ENCODE measurements around the gene EZH2. TPM values are rescaled to one million over a fixed set of nuclear protein-coding genes. Genes with fewer than 3 reads are reported as not detected.

EZH2 gene
- total RNA-seq, 1 donor from 2014 or later = 105 TPM

DNA sequence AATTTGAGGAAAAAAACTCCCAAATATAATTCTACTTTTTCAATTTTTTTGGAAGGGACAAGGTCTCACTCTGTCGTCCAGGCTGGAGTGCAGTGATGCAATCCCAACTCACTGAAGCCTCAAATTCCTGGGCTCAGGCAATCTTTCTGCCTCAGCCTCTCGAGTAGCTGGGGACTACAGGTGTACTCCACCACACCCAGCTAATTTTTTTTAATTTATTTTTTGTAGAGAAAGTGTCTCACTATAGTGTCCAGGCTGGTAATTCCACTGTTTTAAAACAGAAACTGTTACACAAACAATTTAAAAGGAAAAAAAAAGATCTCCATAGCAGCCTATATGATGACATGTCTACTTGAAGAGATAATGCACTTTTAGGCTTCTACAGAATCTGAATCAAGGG, 25.6 kb downstream of the EZH2 start:
- peaks cover 40% of the 10 kb centered on the region for H3K4me1 Mint-ChIP-seq
- H3K27ac Mint-ChIP-seq (ENCODE audit: unreplicated experiment) = no peak overlapping the region
- no peaks in the 10 kb centered on the region for H3K27me3 Mint-ChIP-seq (ENCODE audit: low read depth)
- DNase-seq (ENCODE audit: low read depth, low spot score) = no peak
- no peak overlapping the region for H3K4me3 Mint-ChIP-seq
- peaks cover 2% of the 10 kb centered on the region for H3K36me3 Mint-ChIP-seq (ENCODE audit: low read depth)
- H3K9me3 Mint-ChIP-seq = no peaks in the 10 kb centered on the region
- no peak for TF ChIP-seq CTCF (conservative IDR thresholded peaks at IDR 0.05)

DNA sequence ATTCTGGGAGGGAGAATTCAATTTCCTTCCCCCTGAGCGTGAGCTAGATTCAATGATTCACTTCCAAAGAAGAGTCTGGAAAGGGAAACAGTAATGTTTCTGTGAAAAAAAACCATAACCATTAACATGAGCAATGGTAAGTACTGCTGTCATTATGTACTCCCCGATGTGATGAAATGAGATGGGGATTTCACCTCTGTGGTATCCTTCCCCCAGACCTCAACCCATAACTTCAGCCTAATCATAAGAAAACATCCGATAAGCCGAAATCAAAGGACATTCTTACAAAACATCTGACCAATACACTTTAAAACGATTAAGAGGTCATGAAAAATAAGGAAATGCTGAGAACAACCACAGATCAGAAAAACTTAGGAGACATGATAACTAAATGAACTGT, 27.2 kb downstream of the EZH2 start:
- Mint-ChIP-seq H3K4me1 (peaks cover 36% of the 10 kb centered on the region), H3K36me3 (ENCODE audit: low read depth) (peaks cover 2% of the 10 kb centered on the region), H3K4me3 (no peak overlapping the region), H3K9me3 (no peaks in the 10 kb centered on the region), H3K27me3 (ENCODE audit: low read depth) (no peaks in the 10 kb centered on the region), H3K27ac (ENCODE audit: unreplicated experiment) (no peak overlapping the region)
- no peak for TF ChIP-seq CTCF (conservative IDR thresholded peaks at IDR 0.05)
- no peak for DNase-seq (ENCODE audit: low read depth, low spot score)

DNA sequence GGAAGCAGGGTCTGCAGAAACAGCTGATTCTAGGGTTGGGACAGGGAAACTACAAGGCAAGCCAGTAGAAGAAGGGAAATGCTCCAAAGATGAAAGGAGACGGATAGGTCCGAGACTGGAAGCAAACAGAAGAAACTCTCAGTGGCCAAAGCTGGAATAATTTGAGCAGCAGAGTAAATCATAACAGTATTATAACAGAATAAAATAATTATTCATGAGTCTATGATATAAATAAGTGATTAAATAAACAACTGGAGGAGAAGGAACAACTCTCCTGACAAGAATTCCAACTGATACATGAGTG, 27.6 kb downstream of the EZH2 start:
- Mint-ChIP-seq H3K36me3 (ENCODE audit: low read depth) (peaks cover 2% of the 10 kb centered on the region), H3K4me3 (no peak overlapping the region), H3K9me3 (no peaks in the 10 kb centered on the region), H3K27me3 (ENCODE audit: low read depth) (no peaks in the 10 kb centered on the region), H3K27ac (ENCODE audit: unreplicated experiment) (no peak overlapping the region), H3K4me1 (peaks cover 34% of the 10 kb centered on the region)
- peak; percentile 48 for TF ChIP-seq CTCF (conservative IDR thresholded peaks at IDR 0.05)
- no peak for DNase-seq (ENCODE audit: low read depth, low spot score)

- Mint-ChIP-seq H3K4me1 (peaks cover 41% of the 10 kb centered on the region), H3K27me3 (ENCODE audit: low read depth) (no peaks in the 10 kb centered on the region), H3K4me3 (no peak overlapping the region), H3K27ac (ENCODE audit: unreplicated experiment) (no peak overlapping the region), H3K36me3 (ENCODE audit: low read depth) (peaks cover 2% of the 10 kb centered on the region), H3K9me3 (no peaks in the 10 kb centered on the region)
- no peak for DNase-seq (ENCODE audit: low read depth, low spot score)
- no peak for TF ChIP-seq CTCF (conservative IDR thresholded peaks at IDR 0.05)
Measured at GRCh38 chr7:148854983-148855382, 29.1 kb downstream of the EZH2 start.

DNA sequence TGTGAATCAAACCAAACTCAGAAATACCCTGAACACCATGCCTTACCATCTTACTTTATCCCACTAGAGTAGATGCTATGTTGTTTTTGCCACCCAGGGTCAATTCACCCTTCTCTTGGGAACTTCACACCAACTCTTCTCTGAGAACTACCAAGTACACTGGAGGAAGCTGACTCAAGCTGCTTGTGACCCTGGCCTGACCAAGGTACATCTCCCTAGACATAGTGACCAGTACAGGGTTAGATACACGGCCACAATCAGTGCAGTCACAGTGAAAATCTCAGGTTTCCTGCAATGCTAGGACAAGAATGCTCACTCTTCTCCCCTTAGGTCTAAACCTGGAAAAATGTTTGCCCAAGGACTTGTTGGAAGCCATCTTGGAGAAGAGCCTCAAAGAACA, 31.8 kb downstream of the EZH2 start:
- Mint-ChIP-seq H3K9me3 (no peaks in the 10 kb centered on the region), H3K4me1 (peaks cover 56% of the 10 kb centered on the region), H3K4me3 (no peak overlapping the region), H3K36me3 (ENCODE audit: low read depth) (no peaks in the 10 kb centered on the region), H3K27ac (ENCODE audit: unreplicated experiment) (no peak overlapping the region), H3K27me3 (ENCODE audit: low read depth) (no peaks in the 10 kb centered on the region)
- no peak for TF ChIP-seq CTCF (conservative IDR thresholded peaks at IDR 0.05)
- no peak for DNase-seq (ENCODE audit: low read depth, low spot score)

- H3K36me3 Mint-ChIP-seq (ENCODE audit: low read depth) = no peaks in the 10 kb centered on the region
- peaks cover 48% of the 10 kb centered on the region for H3K4me1 Mint-ChIP-seq
- H3K4me3 Mint-ChIP-seq = no peak overlapping the region
- no peak overlapping the region for H3K27ac Mint-ChIP-seq (ENCODE audit: unreplicated experiment)
- no peaks in the 10 kb centered on the region for H3K27me3 Mint-ChIP-seq (ENCODE audit: low read depth)
- no peak for DNase-seq (ENCODE audit: low read depth, low spot score)
- no peaks in the 10 kb centered on the region for H3K9me3 Mint-ChIP-seq
- TF ChIP-seq CTCF (conservative IDR thresholded peaks at IDR 0.05) = no peak
Measured at GRCh38 chr7:148850564-148850963, 33.5 kb downstream of the EZH2 start.
